Stimulated activated CD4-positive, alpha-beta T cell treated with anti-CD3 and anti-CD28 coated beads, Interleukin-1b, Interleukin-23, amount 100 ng/mL, for 48 hours (primary cell): ENCODE data around the gene POC1A.
"Not testable (repeated sequence)": the region's sequence is repeated elsewhere in the genome, so short reads cannot be mapped to it uniquely, and the experiment has no call there.

Experiments
- DNase-seq: peaks from one replicate; pipeline ENCODE4 v3.0.0-alpha.2; 2020

Gene POC1A

GRCh38 chr3:52183786-52184445, 29.7 kb upstream of the POC1A start:
- DNase-seq = no peak

- no peak for DNase-seq
Observed at GRCh38 chr3:52182691-52183090, 28.5 kb upstream of the POC1A start.

GRCh38 chr3:52182196-52182595, 28.0 kb upstream of the POC1A start:
- no peak for DNase-seq

- no peak for DNase-seq
Observed at GRCh38 chr3:52181543-52181942, 27.3 kb upstream of the POC1A start.

GRCh38 chr3:52178537-52178936, 24.3 kb upstream of the POC1A start:
- DNase-seq = no peak

GRCh38 chr3:52178126-52178525, 23.9 kb upstream of the POC1A start:
- DNase-seq = not testable (repeated sequence)

- DNase-seq = no peak
Observed at GRCh38 chr3:52177701-52178042, 23.4 kb upstream of the POC1A start.

GRCh38 chr3:52176951-52177700, 22.9 kb upstream of the POC1A start:
- no peak for DNase-seq

- DNase-seq = no peak
Observed at GRCh38 chr3:52176180-52176752, 22.0 kb upstream of the POC1A start.

- no peak for DNase-seq
Observed at GRCh38 chr3:52175416-52176179, 21.4 kb upstream of the POC1A start.

GRCh38 chr3:52174896-52175295, 20.7 kb upstream of the POC1A start:
- peak; percentile 14 for DNase-seq

GRCh38 chr3:52173101-52173500, 18.9 kb upstream of the POC1A start:
- no peak for DNase-seq

- DNase-seq = no peak
Observed at GRCh38 chr3:52172262-52172757, 18.1 kb upstream of the POC1A start.

- DNase-seq = no peak
Observed at GRCh38 chr3:52171514-52172261, 17.5 kb upstream of the POC1A start.

- DNase-seq = not testable (repeated sequence)
Observed at GRCh38 chr3:52170217-52170616, 16.0 kb upstream of the POC1A start.

- DNase-seq = no peak
Observed at GRCh38 chr3:52167240-52167639, 13.0 kb upstream of the POC1A start.

GRCh38 chr3:52162250-52162872, 8.1 kb upstream of the POC1A start:
- DNase-seq = no peak

GRCh38 chr3:52159503-52159902, 5.3 kb upstream of the POC1A start:
- no peak for DNase-seq

- DNase-seq = no peak
Observed at GRCh38 chr3:52155912-52156311, 1.7 kb upstream of the POC1A start.

- DNase-seq = peak; percentile 17
Observed at GRCh38 chr3:52153389-52154096, 680 bp downstream of the POC1A start.

GRCh38 chr3:52151991-52152390, 2.2 kb downstream of the POC1A start:
- not testable (repeated sequence) for DNase-seq
